SJCRH30 (cell line): ENCODE results near the gene SUGCT. TPM values are rescaled to one million over a fixed set of nuclear protein-coding genes. Genes with fewer than 3 reads are reported as not detected.

ENCODE experiments used
- DNase-seq, 2 experiments: peaks; one replicate each; pipeline ENCODE4 v3.0.0-alpha.2; 2015 to 2020
- H3K27ac ChIP-seq: fragments of 250-450 bp; sonication (Bioruptor Pico); 2 replicates; pipeline ENCODE4 v1.5.1; 2020; ENCODE audit warnings: mild to moderate bottlenecking, moderate library complexity
- H3K27me3 ChIP-seq: fragments of 250-450 bp; sonication (Bioruptor Pico); 2 replicates; pipeline ENCODE4 v1.5.1; 2020; ENCODE audit warnings: mild to moderate bottlenecking, moderate library complexity
- H3K36me3 ChIP-seq: fragments of 250-450 bp; sonication (Bioruptor Pico); 2 replicates; pipeline ENCODE4 v1.5.1; 2020; ENCODE audit warnings: mild to moderate bottlenecking, moderate library complexity
- H3K4me1 ChIP-seq: fragments of 250-450 bp; sonication (Bioruptor Pico); 2 replicates; pipeline ENCODE4 v1.5.1; 2020; ENCODE audit warnings: mild to moderate bottlenecking, moderate library complexity
- H3K4me3 ChIP-seq: fragments of 250-450 bp; sonication (Bioruptor Pico); 2 replicates; pipeline ENCODE4 v1.5.1; 2020; ENCODE audit warnings: mild to moderate bottlenecking, moderate library complexity
- H3K9me3 ChIP-seq: fragments of 250-450 bp; sonication (Bioruptor Pico); replicated peaks from 2 replicates; pipeline ENCODE4 v1.5.1; 2020; ENCODE audit warnings: mild to moderate bottlenecking, moderate library complexity
- total RNA-seq: library from RNA; depleted of rRNA; stranded (reverse); fragments of >200 nt; shearing (Covaris generic); gene quantifications from 2 replicates; pipeline ENCODE4 v1.2.3, GENCODE V29; 2014

SUGCT gene
- total RNA-seq, 1 experiment from 2014 or later: 4.8 TPM

DNA sequence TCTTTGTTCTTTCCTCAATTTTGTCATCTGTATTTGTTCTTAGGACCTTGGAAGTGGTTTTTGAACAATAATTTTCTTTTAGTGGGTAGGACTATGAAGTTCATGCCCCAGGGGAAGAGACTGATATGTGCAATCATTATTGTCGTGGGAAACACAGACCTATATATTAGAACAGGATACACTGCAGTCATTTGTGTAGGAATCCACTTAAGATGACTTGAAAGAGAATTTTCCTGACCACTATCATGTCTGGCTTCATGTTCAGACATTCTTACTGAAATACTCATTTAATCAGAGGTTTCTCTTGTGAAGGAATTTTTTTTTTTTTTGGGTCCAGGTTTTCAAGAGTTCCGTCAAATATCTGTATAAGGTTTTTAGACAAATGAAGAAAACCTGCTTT lies 163.6 kb downstream of the SUGCT start:
- peak overlapping the region; percentile 34 for H3K27ac ChIP-seq

DNA sequence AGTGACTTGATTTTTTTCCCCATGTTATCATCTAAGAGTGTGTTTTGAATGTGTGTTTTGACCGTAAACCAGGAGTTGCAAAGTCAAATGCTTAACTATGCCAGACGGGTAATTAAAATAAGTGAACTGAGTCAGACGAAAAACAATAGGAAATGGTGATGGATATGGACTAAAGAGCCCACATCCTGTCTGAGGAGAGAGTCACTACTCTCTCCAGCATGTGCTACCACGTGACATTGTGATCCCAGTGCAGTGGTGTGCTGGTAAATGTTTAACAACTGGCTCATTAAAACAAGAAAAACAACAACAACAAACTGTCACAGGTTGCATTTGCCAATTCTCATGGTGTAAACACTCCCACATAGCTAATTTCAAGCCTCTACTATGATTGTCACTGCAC lies 164.3 kb downstream of the SUGCT start:
- Histone ChIP-seq H3K9me3 (no peaks in the 10 kb centered on the region), H3K27me3 (no peaks in the 10 kb centered on the region), H3K36me3 (no peaks in the 10 kb centered on the region), H3K4me3 (no peak overlapping the region), H3K4me1 (peaks cover 19% of the 10 kb centered on the region), H3K27ac (peak overlapping the region; percentile 34)
- DNase-seq: peak; percentile 5 to 11

More for the DNA sequence above, 163.6 kb downstream of the SUGCT start:
- Histone ChIP-seq H3K27me3 (no peaks in the 10 kb centered on the region), H3K4me1 (peaks cover 19% of the 10 kb centered on the region), H3K36me3 (no peaks in the 10 kb centered on the region), H3K9me3 (no peaks in the 10 kb centered on the region), H3K4me3 (no peak overlapping the region)
- peak in 1 of 2 experiments; percentile 13 for DNase-seq

DNA sequence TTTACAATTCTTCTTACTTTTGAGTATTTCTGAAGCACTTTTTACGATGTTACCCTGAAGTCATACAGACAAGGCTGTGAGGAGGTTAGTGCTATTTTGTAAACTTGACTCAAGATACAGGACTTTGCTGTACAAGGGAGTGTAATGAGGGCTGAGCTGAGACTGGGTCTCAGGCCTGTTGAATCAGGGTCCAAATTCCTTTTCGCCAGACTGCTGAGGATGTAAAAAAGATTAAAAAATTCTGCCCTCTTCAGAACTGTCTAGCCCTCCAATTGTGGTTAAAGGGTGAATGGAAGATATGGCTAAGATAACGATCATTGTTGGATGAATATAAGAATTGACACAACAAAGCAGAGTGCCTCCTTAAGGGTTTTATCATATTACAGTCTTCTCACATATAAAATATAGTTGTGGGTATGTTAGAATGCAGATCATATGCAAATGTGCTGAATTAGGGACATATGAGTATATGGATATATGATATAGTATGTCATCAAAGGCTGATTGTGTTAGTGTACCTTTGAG lies 165.4 kb downstream of the SUGCT start:
- H3K36me3 ChIP-seq: no peaks in the 10 kb centered on the region
- H3K9me3 ChIP-seq: no peaks in the 10 kb centered on the region
- DNase-seq: no peak
- no peaks in the 10 kb centered on the region for H3K27me3 ChIP-seq
- peaks cover 19% of the 10 kb centered on the region for H3K4me1 ChIP-seq
- no peak overlapping the region for H3K27ac ChIP-seq
- no peak overlapping the region for H3K4me3 ChIP-seq

DNA sequence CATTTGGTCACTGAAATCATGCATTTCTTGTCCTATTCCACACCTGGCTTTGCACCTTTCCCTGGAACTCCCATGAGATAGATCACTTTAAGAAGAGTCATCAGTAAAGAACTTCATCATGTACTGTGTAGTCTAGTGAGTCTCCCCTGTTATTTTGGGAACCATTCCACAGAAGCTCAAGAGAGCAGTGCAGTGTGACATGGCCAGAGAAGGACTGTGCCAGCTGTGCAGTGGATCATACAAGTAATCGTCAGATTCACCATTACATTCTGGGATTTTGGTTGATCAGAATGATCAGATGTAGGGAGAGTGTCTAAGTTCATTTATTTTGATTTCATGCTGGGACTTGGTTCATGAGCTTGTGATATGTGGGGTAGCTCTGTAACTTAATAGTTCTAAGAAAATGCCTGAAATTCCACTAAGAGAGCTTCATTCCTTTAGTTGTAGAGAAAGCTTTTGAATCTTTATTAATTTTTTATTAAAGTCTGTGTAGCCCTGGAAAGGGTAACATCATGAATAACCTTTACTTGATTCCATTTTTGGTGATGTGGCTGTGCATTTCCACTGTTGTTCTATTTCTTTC lies 166.8 kb downstream of the SUGCT start:
- Histone ChIP-seq H3K9me3 (no peaks in the 10 kb centered on the region), H3K27me3 (no peaks in the 10 kb centered on the region), H3K4me1 (peaks cover 19% of the 10 kb centered on the region), H3K27ac (0 out of 2 replicates have a peak overlapping the region, but pooled peaks have one; percentile 5), H3K4me3 (no peak overlapping the region), H3K36me3 (no peaks in the 10 kb centered on the region)
- DNase-seq: peak in 1 of 2 experiments; percentile 13

DNA sequence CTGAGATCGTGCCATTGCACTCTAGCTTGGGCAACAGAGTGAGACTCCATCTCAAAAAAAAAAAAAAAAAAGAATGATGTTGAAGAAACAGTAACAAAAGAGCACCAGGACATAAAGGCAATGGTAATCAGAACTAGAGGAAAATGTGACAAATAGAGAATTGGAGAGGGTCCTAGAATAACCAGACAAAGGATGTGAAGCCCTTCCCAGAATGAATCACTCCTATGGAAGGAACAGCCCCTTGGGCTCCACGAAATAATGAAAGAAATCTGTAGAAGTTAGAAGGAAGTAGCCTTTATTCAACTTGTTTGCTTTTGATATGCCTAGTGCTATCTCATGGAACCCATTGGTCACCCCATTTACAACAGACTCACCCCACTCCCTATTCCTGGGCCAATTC lies 169.2 kb downstream of the SUGCT start:
- Histone ChIP-seq H3K27me3 (no peaks in the 10 kb centered on the region), H3K36me3 (no peaks in the 10 kb centered on the region), H3K27ac (no peak overlapping the region), H3K4me1 (peaks cover 16% of the 10 kb centered on the region), H3K9me3 (no peaks in the 10 kb centered on the region), H3K4me3 (no peak overlapping the region)
- no peak for DNase-seq

DNA sequence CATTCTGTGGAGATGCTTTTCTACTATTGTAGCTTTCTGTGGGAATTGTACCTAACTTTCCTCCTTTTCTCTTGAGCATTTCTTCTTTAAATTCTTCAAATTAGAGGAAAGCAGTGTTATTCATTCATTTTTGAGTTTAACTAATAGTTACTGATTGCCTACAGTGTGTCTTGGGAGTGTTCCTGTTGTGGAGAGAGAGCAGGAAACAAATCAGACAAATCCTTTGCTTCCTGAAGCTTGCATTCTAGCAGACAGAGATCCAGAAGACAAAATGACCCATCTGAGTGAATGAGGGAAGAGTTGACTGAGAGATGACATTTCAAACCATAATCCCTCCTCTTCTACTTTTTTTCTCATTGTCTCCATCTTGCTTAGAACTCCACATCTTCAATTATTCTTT lies 170.4 kb downstream of the SUGCT start:
- no peaks in the 10 kb centered on the region for H3K9me3 ChIP-seq

DNA sequence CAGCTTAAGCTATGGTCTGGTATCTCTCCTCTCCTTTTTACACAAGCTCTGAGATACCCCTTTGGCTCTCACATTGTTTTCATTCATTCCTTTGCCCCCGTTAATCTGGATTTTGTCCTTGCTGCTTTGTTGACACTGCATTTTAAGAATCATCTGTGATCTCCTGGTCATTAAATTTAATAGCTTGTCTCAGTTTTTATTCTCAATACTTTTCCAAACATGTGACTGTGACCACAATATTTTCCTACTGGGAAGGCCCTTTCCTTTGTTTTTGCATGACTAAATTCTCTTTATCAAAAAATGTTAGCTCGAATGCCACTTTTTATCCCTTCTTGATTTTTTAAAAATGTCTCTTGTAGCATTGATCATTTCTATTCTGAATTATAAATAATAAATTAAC lies 171.2 kb downstream of the SUGCT start:
- Histone ChIP-seq H3K27me3 (no peaks in the 10 kb centered on the region), H3K4me3 (no peak overlapping the region), H3K36me3 (no peaks in the 10 kb centered on the region), H3K27ac (no peak overlapping the region), H3K9me3 (no peaks in the 10 kb centered on the region), H3K4me1 (peaks cover 13% of the 10 kb centered on the region)
- no peak for DNase-seq

More for the DNA sequence above, 170.4 kb downstream of the SUGCT start:
- Histone ChIP-seq H3K4me1 (peaks cover 13% of the 10 kb centered on the region), H3K4me3 (no peak overlapping the region), H3K27me3 (no peaks in the 10 kb centered on the region), H3K36me3 (no peaks in the 10 kb centered on the region), H3K27ac (no peak overlapping the region)
- DNase-seq: no peak

DNA sequence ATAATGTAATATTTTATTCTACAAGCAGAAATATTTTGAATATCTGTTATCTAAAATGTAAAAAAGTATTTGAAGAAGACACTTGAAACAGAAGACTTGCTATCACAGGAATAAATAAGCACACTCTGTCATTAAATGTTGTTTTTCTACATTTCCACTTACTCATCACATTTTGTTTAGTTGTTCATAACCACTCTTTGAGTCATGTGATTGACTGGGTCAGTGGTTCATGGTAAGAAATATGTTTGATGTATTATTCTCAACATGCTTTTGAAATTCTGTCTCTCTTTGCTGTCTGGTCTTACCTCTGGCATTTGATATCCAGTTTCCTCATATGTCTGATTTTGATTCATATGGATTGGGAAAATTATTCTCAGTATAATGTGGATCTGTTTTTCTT lies 171.8 kb downstream of the SUGCT start:
- Histone ChIP-seq H3K36me3 (no peaks in the 10 kb centered on the region), H3K27ac (no peak overlapping the region), H3K4me1 (peaks cover 10% of the 10 kb centered on the region), H3K4me3 (no peak overlapping the region), H3K27me3 (no peaks in the 10 kb centered on the region), H3K9me3 (no peaks in the 10 kb centered on the region)
- no peak for DNase-seq

DNA sequence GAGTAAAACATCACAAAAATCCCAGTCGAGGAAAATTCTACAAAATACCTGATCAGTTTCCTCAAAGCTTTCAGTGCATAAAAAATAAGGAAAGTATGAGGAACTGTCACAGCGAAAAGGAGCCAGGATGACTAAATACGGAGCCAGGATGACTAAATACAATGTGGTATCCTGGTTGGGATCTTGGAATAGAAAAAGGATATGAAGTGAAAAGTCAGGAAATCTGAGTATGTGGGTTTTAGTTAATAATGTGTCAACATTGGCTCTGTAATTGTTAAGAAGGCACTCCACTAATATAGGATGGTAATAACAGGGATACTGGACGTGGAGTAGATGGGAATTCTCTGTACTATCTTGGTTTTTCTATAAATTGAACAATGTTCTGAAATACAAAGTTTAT lies 175.5 kb downstream of the SUGCT start:
- no peak for DNase-seq
- Histone ChIP-seq H3K36me3 (no peaks in the 10 kb centered on the region), H3K27ac (no peak overlapping the region), H3K4me1 (peaks cover 4% of the 10 kb centered on the region), H3K27me3 (no peaks in the 10 kb centered on the region), H3K9me3 (no peaks in the 10 kb centered on the region), H3K4me3 (no peak overlapping the region)

DNA sequence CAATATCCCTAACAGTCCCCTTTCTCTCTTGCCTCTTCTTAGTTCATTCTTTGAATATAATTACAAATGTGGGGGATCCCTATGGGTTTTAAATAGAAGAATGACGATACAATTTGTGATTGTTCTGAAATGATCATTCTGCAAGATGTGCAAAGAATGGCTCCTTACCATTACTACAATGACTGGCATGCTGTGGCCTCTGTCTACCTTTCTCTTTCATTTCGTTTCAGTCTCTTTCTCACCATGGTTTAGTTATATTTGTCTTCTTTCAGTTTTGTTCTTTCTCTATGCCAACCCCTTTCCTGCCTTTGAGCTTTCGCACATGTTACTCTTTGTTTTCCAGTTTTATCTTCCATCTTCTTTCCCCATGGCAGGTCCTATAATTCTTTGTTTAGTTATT lies 176.5 kb downstream of the SUGCT start:
- Histone ChIP-seq H3K4me3 (no peak overlapping the region), H3K9me3 (no peaks in the 10 kb centered on the region), H3K4me1 (peaks cover 10% of the 10 kb centered on the region), H3K36me3 (no peaks in the 10 kb centered on the region), H3K27ac (no peak overlapping the region), H3K27me3 (no peaks in the 10 kb centered on the region; the same call in 1 of the 2 replicates)
- no peak for DNase-seq

DNA sequence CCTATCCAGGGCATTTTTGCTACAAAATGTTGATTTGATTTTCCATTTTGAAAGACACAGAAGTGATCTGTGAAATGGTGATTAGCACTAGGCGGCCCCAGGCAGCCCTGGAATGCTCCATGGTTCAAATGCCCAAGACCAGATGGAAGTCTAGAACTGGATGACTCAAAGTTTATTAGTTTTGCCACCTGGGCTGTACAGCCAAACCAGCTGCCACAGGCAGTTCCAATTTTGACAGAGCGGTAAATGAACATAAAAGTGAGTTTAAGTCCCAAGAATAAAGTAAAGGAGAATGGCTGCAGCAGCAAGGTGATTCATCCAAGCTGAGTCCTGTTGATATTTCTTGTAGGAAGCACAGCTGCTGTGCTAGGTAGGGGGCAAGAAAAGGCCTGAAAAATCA lies 180.5 kb downstream of the SUGCT start:
- Histone ChIP-seq H3K27me3 (peaks cover 3% of the 10 kb centered on the region; the same call in 1 of the 2 replicates), H3K36me3 (no peaks in the 10 kb centered on the region), H3K27ac (peak overlapping the region; percentile 28; the same call in 1 of the 2 replicates), H3K4me3 (no peak overlapping the region), H3K9me3 (no peaks in the 10 kb centered on the region), H3K4me1 (peaks cover 10% of the 10 kb centered on the region)
- peak; percentile 17 to 45 for DNase-seq

DNA sequence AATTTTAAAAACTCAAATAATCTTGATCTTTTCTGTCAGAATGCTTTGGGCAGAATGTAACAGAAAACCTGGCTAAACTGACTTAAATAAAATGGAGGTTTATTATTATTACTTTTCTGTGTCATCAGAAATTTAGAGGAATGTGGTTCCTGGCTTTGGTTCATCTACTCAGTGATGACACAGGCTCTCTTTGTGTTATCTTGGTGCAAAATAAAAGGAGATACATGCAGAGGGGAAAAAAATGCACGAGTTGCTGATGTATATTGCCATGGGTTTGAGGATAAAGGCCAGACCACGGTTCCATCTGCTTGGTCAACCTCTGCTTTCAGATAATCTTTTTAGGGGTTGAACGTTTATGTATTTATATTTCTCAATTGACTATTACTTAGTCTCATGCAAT lies 181.4 kb downstream of the SUGCT start:
- DNase-seq: no peak
- peaks cover 10% of the 10 kb centered on the region for H3K4me1 ChIP-seq
- no peaks in the 10 kb centered on the region for H3K9me3 ChIP-seq

DNA sequence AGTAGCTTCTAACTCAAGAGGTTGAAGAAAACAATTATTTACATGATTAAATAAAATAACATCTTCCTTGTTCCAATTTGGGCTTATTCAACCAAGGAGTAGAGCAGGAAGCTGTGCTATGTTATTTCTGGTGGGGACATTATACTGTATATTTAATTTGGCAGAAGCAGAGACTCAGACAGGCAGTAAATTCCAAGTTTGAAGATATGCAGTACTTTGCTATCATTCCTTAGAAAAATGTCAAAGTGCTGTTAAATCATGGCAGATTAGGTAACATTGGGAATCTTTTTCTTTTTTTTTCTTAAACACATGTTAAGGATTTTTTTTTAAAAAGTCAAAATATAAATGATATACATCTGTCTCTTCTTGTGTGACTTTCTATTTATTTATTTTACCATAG lies 190.1 kb downstream of the SUGCT start:
- H3K27me3 ChIP-seq: no peaks in the 10 kb centered on the region
- H3K9me3 ChIP-seq: no peaks in the 10 kb centered on the region
- no peaks in the 10 kb centered on the region for H3K36me3 ChIP-seq
- H3K4me1 ChIP-seq: no peaks in the 10 kb centered on the region
- no peak overlapping the region for H3K4me3 ChIP-seq
- DNase-seq: no peak
- no peak overlapping the region for H3K27ac ChIP-seq

More for the DNA sequence above, 181.4 kb downstream of the SUGCT start:
- no peak overlapping the region for H3K4me3 ChIP-seq
- peaks cover 3% of the 10 kb centered on the region; the same call in 1 of the 2 replicates for H3K27me3 ChIP-seq
- no peaks in the 10 kb centered on the region for H3K36me3 ChIP-seq
- H3K27ac ChIP-seq: no peak overlapping the region

DNA sequence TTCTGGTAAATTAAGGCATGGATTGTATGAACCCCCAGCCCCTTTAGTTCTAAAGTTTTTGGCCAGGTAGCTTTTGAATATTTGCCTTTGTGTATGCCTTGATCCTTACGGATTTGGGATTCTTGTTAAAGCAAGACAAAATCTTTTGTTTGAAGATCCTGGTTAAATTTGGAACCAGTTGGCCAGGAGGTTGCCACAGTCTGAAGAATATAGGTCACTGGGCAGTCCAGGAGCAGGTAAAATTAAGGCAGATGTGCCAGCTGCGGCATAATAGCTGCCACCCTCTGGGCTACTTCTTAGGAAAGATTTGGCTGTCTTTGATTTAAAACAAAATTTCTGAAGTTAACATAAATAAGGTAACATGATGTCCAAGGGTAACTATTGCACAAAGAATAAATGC lies 192.3 kb downstream of the SUGCT start:
- DNase-seq: no peak

DNA sequence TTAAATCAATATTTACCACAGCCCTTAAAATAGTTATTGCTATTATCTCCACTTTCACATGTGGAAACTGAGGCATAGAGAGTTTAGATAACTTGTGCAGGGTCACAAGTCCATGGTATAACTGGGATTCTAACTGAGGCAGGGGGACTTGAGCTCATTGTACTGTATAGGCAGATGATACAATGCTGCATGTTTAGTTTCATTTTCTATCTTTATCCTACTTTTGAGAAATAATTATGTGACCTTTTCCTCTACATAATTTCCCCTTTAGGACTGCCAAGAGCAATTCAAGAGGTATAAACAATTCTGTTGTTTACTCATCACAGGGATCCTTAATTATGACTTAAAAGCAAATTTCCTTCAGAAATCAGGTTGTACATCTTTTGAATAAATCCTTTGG lies 193.1 kb downstream of the SUGCT start:
- DNase-seq: no peak
- Histone ChIP-seq H3K27me3 (no peaks in the 10 kb centered on the region), H3K4me1 (no peaks in the 10 kb centered on the region), H3K4me3 (no peak overlapping the region), H3K9me3 (no peaks in the 10 kb centered on the region), H3K36me3 (no peaks in the 10 kb centered on the region), H3K27ac (no peak overlapping the region)

More for the DNA sequence above, 192.3 kb downstream of the SUGCT start:
- Histone ChIP-seq H3K4me1 (no peaks in the 10 kb centered on the region), H3K27me3 (no peaks in the 10 kb centered on the region), H3K4me3 (no peak overlapping the region), H3K9me3 (no peaks in the 10 kb centered on the region), H3K27ac (no peak overlapping the region), H3K36me3 (no peaks in the 10 kb centered on the region)

DNA sequence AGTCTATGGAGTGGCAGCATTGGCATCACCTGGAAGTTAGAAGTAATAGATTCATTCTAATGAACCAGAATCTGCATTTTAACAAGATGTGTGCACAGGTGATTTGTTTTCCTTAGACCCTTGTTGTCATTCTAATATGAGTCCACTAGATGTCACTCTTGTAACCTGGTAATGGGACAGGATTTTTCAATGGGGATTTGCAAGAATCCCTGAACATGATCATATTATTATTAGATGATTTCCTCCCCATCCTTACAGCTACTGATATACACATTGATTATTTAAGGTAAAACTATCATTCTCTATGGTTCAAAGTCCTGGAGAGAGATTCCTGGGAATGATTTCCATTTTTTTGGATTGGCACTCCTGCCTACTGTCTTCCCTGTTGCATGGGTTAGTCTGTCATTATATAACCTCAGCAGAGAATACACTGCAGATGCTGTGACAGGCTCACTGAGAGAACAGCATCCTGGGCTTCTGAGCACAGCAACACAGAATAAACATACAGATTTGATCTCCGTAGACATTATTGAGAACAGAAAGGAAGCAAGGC lies 194.9 kb downstream of the SUGCT start:
- Histone ChIP-seq H3K27me3 (no peaks in the 10 kb centered on the region), H3K4me1 (no peaks in the 10 kb centered on the region), H3K36me3 (no peaks in the 10 kb centered on the region), H3K27ac (no peak overlapping the region), H3K9me3 (no peaks in the 10 kb centered on the region), H3K4me3 (no peak overlapping the region)
- DNase-seq: peak in 1 of 2 experiments; percentile 66
